DMS153 (cell line): ENCODE data around the gene PGGHG.

Experiments
- DNase-seq: peaks from one replicate; lab custom pipeline; 2025; lab: John Stamatoyannopoulos, UW

PGGHG gene

GRCh38 chr11:288478-289397, at the start of gene PGGHG:
Gene PGGHG, plus strand, starts transcription at chr11:289126. Its CDS starts 691 bp downstream, at chr11:289817.
- no peak for DNase-seq

DNA sequence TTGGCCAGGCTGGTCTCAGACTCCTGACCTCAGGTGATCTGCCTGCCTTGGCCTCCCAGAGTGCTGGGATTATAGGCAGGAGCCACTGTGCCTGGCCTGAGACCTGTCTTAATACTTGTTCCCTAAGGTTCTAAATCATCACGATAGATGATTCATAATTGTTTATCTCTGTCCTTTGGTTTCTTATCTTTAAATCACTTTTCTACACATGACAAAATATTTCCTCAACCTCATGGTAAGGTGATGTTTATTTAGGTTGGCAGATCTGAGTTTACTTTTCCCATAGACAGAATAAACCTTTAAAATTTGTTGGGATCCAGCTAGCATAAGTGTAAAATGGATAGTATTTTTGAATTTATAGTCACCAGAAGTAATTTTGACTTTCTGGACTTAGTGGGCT, 48.6 kb upstream of the PGGHG start:
- DNase-seq = no peak

DNA sequence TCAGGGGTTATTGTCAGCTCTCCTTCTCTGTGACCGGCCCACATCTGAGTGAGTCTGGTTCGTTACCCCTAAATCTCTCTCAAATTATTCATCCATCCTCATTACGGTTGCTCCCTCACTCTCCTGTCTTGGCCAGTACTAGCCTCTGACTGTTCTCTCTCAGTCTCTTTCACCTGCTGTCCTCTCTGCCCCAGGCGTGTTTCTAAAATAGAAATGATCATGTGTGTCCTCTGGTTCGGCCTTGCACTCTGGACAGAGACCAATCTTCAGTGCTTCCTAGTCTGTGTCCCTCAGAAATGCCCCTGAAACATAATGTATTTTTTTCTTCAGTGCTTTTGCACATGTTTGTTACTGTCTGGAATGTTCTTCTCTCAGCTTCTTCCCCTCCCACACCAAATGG, 47.3 kb upstream of the PGGHG start:
- no peak for DNase-seq

DNA sequence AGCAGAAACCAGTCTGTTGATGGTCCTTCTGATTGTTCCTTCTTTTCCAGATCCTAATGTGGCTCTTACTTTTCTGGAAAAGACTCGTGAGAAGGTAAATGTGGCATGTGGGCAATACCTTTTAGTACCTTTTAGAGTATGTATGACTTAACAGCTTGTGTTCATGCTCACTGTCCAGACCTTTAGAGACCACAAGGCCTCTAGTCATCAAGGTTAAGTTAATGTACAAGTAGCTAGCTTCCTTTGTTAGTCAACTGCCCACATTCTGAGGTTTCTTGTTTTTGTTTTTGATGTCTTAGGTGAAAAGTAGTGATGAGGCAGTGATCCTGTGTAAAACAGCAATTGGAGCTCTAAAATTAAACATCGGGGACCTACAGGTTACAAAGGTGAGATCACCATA, 44.5 kb upstream of the PGGHG start:
- no peak for DNase-seq

DNA sequence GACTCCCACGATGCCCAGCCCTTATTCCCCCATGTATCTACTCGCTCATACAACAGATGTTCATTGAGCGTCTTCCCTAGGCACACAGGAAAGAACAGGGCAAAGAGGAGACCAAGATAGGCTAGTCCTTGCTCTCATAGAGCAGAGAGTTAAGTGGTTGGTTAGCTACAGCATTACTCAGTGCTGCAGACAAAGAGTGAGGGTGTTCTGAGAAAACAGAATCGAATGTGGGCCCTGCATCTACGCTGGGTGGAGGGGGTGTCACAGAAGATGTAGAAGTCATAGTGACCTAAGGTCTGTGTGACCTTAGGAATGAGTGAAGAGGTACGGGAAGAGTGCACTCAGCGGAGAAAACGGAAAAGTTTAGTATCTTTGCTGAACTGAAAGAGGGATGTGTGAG, 39.9 kb upstream of the PGGHG start:
- DNase-seq = no peak

GRCh38 chr11:250274-250673, 38.7 kb upstream of the PGGHG start:
- DNase-seq = no peak

DNA sequence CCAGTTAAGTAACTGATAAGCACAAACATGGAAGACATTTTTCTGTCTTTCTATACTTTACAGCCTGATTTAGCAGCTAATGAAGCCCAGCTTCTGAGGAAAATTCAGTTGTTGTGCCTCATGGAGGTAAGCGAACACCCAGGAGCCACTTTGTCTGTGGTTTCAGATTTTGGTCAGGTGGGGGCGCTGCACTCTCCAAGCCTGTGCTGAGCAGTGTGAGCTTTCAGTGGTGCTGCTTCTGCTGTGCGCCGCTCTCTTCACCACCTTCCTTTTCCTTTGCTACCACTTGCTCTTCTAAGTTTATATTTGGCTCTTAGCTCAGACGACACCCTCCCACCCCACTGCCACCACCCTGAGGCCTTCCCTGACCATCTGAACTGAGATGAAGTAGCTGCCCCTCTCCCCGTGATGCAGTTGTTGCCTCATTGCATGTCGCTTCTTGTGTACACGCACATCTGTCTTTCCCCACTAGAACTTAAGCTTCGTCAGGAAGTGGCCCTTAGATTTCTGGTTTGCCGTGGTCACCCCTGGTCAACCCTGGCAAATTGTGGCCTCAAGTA, 38.1 kb upstream of the PGGHG start:
- DNase-seq = peak; percentile 13

DNA sequence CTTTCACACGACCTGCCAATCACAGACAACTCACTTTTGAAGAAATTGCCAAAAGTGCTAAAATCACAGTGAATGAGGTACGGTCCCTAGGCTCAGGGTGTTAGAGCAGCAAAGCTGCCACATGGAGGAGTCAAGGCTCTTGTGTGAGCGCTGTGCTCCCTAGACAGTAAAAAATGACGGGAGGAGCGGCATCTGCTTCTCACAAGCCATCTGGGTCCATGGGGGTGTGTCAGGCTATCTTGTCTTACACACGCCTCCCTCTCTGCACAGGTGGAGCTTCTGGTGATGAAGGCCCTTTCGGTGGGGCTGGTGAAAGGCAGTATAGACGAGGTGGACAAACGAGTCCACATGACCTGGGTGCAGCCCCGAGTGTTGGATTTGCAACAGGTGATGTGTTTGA, 37.4 kb upstream of the PGGHG start:
- no peak for DNase-seq

DNA sequence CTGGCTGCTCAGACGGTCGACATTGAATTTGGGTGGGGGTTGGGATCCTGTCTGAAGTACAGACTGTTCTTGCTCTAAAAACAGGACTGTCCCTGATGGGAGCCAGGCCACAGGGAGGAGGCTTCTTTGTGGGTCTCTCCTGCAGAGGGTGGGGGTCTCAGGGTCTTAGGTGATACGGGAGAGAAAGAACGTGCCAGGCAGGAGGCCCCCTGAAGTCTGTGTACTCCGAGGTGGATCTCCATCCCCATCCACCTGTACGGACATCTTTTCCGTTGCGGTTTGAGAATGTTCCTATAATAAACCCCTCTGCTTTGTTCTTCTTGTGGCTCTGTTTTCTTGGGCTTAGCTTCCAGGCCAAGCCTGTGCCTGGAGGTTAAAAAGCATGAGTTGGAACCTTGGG, 36.3 kb upstream of the PGGHG start:
- DNase-seq = no peak

DNA sequence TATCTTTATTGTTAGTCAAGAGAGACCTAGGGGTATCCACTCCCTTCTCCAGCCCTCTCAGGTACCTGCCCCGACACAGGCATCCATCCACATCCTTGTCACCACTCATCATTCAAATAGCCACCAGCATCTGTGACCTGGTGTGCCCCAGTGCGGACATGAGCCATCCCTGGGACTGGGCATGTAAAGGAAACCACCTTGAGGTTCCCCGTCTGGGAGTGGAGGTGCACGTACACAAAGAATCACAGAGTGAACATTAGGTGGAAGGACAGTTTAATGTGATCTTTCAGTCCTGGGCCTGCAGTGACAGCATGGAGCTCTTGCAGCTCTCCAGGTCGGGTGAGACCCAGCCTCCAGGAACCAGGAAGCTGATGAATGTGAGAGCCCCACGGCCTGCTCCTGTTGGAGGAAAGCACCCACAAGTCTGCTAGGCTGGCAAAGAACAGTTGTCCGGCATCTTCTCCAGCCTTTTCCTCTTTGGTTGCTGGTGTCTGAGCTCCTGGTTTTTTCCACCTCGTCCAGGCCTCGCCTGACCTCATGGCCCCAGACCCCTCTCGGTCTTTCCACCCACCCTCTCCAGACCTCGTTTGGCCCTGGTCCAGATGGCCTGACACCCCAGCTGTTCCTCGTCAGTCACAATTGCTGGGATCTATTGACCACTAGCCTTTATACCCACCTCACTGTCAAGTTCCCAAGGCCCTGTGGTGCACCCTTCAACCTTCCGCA, 35.6 kb upstream of the PGGHG start:
- DNase-seq = no peak

GRCh38 chr11:253886-254270, 35.0 kb upstream of the PGGHG start:
- no peak for DNase-seq

DNA sequence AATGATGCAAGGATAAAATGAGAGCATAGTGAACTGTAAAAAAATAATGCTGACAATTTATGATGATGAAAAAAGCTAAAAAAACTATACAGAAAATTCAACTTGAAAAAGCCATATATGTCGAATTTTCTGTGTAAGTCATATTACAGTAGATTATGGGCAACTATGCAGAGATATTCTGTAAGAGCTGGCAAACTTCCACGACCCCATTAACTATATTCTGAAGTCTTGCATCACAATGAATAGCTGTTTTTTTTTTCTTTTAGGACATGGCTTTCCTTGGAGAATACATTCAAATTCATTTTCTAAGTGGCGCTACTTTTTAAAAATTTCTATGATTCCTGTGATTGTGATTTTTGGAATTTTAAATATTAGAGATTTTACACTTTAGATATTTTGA, 33.8 kb upstream of the PGGHG start:
- DNase-seq = no peak

DNA sequence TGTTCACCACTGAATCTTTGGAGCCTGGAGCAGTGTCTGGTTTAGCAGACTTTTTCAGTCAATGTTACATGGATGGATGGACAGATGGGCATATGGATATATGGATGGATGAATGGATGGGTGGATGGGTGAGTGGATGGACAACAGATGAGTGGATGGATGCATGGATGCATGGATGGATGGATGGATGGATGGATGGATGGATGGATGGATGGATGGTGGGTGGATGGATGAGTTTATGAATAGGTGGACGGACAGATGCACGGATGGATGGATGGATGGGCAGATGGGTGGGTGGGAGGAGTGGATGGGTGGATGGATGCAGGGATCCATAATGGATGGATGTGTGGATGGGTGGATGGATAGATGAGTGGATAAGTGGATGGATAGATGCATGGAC, 33.1 kb upstream of the PGGHG start:
- no peak for DNase-seq

GRCh38 chr11:256952-257737, 31.8 kb upstream of the PGGHG start:
- no peak for DNase-seq

DNA sequence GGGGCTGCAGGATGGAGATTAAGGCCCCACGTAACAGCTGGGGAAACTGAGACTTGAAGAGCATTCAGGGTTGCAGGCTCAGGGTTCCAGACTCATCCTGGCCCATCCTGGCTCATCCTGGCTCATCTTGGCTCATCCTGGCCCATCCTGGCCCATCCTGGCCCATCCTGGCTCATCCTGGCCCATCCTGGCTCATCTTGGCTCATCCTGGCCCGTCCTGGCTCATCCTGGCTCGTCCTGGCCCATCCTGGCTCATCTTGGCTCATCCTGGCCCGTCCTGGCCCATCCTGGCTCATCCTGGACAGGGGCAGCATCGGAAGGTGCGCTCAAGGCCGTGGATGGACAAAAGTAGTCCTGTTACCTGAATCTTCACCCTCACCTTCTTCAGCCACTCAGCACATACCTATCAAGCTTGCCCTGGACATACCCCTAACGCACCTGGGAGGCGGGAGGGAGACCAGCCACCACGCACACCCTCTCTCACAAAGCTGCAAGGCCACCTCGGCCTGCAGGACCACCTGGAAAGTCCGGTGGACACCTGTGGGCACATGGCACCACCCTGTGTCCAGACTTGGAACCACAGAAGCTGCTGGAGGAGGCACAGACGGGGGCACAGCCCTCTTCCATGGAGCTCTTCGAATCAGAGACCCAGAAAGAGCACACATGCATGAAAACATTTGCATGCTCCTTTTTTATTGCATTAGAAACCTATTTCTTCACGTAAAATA, 31.0 kb upstream of the PGGHG start:
- no peak for DNase-seq

GRCh38 chr11:259413-259812, 29.5 kb upstream of the PGGHG start:
- no peak for DNase-seq

- no peak for DNase-seq
Observed at GRCh38 chr11:261624-262023, 27.3 kb upstream of the PGGHG start.

DNA sequence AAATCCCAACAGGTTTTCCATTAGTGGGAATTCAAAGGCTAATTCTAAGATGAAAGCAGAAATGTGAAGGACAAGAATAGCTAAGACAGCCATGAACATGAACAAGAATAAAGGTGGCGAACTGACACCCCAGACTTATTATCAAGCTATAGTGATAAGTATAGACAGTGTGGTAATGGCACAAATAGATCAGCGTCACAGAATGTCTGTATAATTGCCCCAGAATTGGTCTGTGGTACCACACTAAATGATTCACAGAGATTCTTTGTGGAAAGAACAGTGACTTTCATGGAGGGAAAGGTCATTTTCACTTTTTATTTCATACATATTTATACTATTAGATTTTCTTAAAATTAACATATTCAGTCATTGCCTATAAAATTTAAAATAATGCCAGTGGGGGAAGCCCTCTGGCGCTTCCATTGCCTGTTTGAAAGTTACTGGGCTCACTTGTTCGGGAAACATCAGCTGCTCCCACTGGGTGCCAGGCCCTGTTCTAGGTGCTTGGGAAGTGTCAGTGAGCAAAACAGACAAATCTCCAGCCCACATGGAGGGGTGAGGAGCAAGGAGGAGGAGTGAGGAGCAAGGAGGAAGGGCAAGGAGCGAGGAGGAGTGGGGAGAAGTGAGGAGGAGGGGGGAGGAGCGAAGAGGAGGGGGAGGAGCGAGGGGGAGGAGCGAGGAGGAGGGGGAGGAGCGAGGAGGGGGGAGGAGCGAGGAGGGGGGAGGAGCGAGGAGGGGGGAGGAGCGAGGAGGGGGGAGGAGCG, 22.1 kb upstream of the PGGHG start:
- DNase-seq = no peak

- DNase-seq = no peak
Observed at GRCh38 chr11:267491-267994, 21.4 kb upstream of the PGGHG start.

- peak; percentile 11 for DNase-seq
Observed at GRCh38 chr11:268716-269145, 20.2 kb upstream of the PGGHG start.
